ENCODE measurements around the gene CNN2.
A peak's percentile ranks its signal among the peaks of the same experiment; 100 is the strongest.

Gene CNN2

GRCh38 chr19:1025960-1026782 is at the start of gene CNN2:
Gene CNN2 (plus strand): TSS chr19:1026608. CDS start chr19:1026662, 54 bp downstream.
- Histone ChIP-seq H4K20me1 (ENCODE audit: insufficient read depth) (no peaks in the 10 kb centered on the region), H3K36me3 (ENCODE audit: insufficient read depth) (no peaks in the 10 kb centered on the region), H3K4me1 (ENCODE audit: low read depth, poor library complexity, severe bottlenecking) (peaks cover 39% of the 10 kb centered on the region), H3K4me2 (peak within 1 kb of the TSS; percentile 80), H3K4me3 (IDR thresholded peaks at IDR 0.05; ENCODE audit: insufficient read depth, low read depth, low read length) (no peak within 1 kb of the TSS), H3K27me3 (ENCODE audit: insufficient read depth, low read depth) (no peaks in the 10 kb centered on the region), H2AFZ (ENCODE audit: low read depth) (peak within 1 kb of the TSS; percentile 65; the same call in 1 of the 2 replicates), H3K27ac (peak within 1 kb of the TSS; percentile 38), H3K79me2 (ENCODE audit: insufficient read depth, low read depth) (peaks cover 8% of the 10 kb centered on the region; the same call in 1 of the 2 replicates), H3K9ac (peak within 1 kb of the TSS; percentile 29; the same call in 1 of the 2 replicates)
- no peak for TF ChIP-seq CTCF (conservative IDR thresholded peaks at IDR 0.05; ENCODE audit: low read depth, low read length)

GRCh38 chr19:977058-977464 is 49.3 kb upstream of the CNN2 start:
- no peak overlapping the region for H3K9ac ChIP-seq
- TF ChIP-seq CTCF (conservative IDR thresholded peaks at IDR 0.05; ENCODE audit: low read depth, low read length): no peak
- H4K20me1 ChIP-seq (ENCODE audit: insufficient read depth): no peaks in the 10 kb centered on the region
- no peak overlapping the region for H2AFZ ChIP-seq (ENCODE audit: low read depth)
- H3K4me1 ChIP-seq (ENCODE audit: low read depth, poor library complexity, severe bottlenecking): no peaks in the 10 kb centered on the region
- no peak overlapping the region for H3K27ac ChIP-seq
- no peaks in the 10 kb centered on the region for H3K79me2 ChIP-seq (ENCODE audit: insufficient read depth, low read depth)
- H3K27me3 ChIP-seq (ENCODE audit: insufficient read depth, low read depth): no peaks in the 10 kb centered on the region
- no peak overlapping the region for H3K4me3 ChIP-seq (IDR thresholded peaks at IDR 0.05; ENCODE audit: insufficient read depth, low read depth, low read length)
- no peaks in the 10 kb centered on the region for H3K36me3 ChIP-seq (ENCODE audit: insufficient read depth)
- no peak overlapping the region for H3K4me2 ChIP-seq

- H3K4me1 ChIP-seq (ENCODE audit: low read depth, poor library complexity, severe bottlenecking): peaks cover 17% of the 10 kb centered on the region
- no peak overlapping the region for H3K27ac ChIP-seq
Observed at GRCh38 chr19:979318-979741, 47.1 kb upstream of the CNN2 start.

More at GRCh38 chr19:979318-979741, 47.1 kb upstream of the CNN2 start:
- Histone ChIP-seq H3K9ac (no peak overlapping the region), H3K36me3 (ENCODE audit: insufficient read depth) (no peaks in the 10 kb centered on the region), H3K4me2 (no peak overlapping the region), H3K4me3 (IDR thresholded peaks at IDR 0.05; ENCODE audit: insufficient read depth, low read depth, low read length) (no peak overlapping the region), H3K79me2 (ENCODE audit: insufficient read depth, low read depth) (peaks cover under 1% of the 10 kb centered on the region; the same call in 1 of the 2 replicates), H2AFZ (ENCODE audit: low read depth) (no peak overlapping the region), H4K20me1 (ENCODE audit: insufficient read depth) (no peaks in the 10 kb centered on the region), H3K27me3 (ENCODE audit: insufficient read depth, low read depth) (no peaks in the 10 kb centered on the region)
- no peak for TF ChIP-seq CTCF (conservative IDR thresholded peaks at IDR 0.05; ENCODE audit: low read depth, low read length)
